ENCODE data around the gene PTGES3L.

GRCh38 chr17:42997390-42997983 is 17.6 kb upstream of the PTGES3L start:
- TF ChIP-seq TAF1 (IDR thresholded peaks at IDR 0.05; ENCODE audit: low read depth): no peak
- TF ChIP-seq, protein P1, sequence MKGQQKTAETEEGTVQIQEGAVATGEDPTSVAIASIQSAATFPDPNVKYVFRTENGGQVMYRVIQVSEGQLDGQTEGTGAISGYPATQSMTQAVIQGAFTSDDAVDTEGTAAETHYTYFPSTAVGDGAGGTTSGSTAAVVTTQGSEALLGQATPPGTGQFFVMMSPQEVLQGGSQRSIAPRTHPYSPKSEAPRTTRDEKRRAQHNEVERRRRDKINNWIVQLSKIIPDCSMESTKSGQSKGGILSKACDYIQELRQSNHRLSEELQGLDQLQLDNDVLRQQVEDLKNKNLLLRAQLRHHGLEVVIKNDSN (IDR thresholded peaks at IDR 0.05): no peak
- TF ChIP-seq RAD21 (IDR thresholded peaks at IDR 0.05; ENCODE audit: low read depth): no peak
- TF ChIP-seq TEAD4 (IDR thresholded peaks at IDR 0.05): no peak
- TF ChIP-seq REST (IDR thresholded peaks at IDR 0.05; ENCODE audit: low read depth): no peak
- no peak for TF ChIP-seq MAX (IDR thresholded peaks at IDR 0.05)
- TF ChIP-seq CREB1 (IDR thresholded peaks at IDR 0.05; ENCODE audit: low read depth): no peak
- TF ChIP-seq EP300 (IDR thresholded peaks at IDR 0.05; ENCODE audit: borderline replicate concordance): no peak
- no peak for TF ChIP-seq FOXM1 (IDR thresholded peaks at IDR 0.05; ENCODE audit: borderline replicate concordance, low read depth)
- TF ChIP-seq YY1 (IDR thresholded peaks at IDR 0.05; ENCODE audit: low read depth): no peak
- no peak for TF ChIP-seq TCF12 (IDR thresholded peaks at IDR 0.05; ENCODE audit: low read depth)

Measured in Ishikawa (cell line).